GM19455 (cell line): ENCODE data around the gene MVP.

Experiments
- ATAC-seq: cut with Tn5 transposase; IDR thresholded peaks from one replicate; pipeline ENCODE4 v1.9.1; 2021; ENCODE audit not compliant: unreplicated experiment

MVP gene

GRCh38 chr16:29841631-29842030, 21.4 kb downstream of the MVP start:
- no peak for ATAC-seq

GRCh38 chr16:29842732-29843346, 22.6 kb downstream of the MVP start:
- ATAC-seq, result no peak

- ATAC-seq, result no peak
Observed at GRCh38 chr16:29843931-29844330, 23.7 kb downstream of the MVP start.

GRCh38 chr16:29844575-29845331, 24.5 kb downstream of the MVP start:
- no peak for ATAC-seq

- ATAC-seq, result no peak
Observed at GRCh38 chr16:29845656-29846055, 25.4 kb downstream of the MVP start.

- ATAC-seq, result no peak
Observed at GRCh38 chr16:29848420-29849297, 28.4 kb downstream of the MVP start.

- no peak for ATAC-seq
Observed at GRCh38 chr16:29849505-29849904, 29.2 kb downstream of the MVP start.

GRCh38 chr16:29850998-29851397, 30.7 kb downstream of the MVP start:
- ATAC-seq, result no peak

- no peak for ATAC-seq
Observed at GRCh38 chr16:29852654-29853053, 32.4 kb downstream of the MVP start.

- ATAC-seq, result no peak
Observed at GRCh38 chr16:29854520-29855100, 34.3 kb downstream of the MVP start.

- no peak for ATAC-seq
Observed at GRCh38 chr16:29857133-29857760, 37.0 kb downstream of the MVP start.

- no peak for ATAC-seq
Observed at GRCh38 chr16:29858149-29858849, 38.0 kb downstream of the MVP start.

GRCh38 chr16:29858974-29859373, 38.7 kb downstream of the MVP start:
- ATAC-seq, result no peak

GRCh38 chr16:29860218-29860617, 40.0 kb downstream of the MVP start:
- ATAC-seq, result no peak

GRCh38 chr16:29862383-29862883, 42.2 kb downstream of the MVP start:
- ATAC-seq, result peak; percentile 5

GRCh38 chr16:29862884-29863668, 42.8 kb downstream of the MVP start, which contains the start of gene CDIPT:
CDIPT (minus strand) TSS chr16:29863226; CDS start chr16:29862857, 369 bp downstream.
- ATAC-seq, result peak; percentile 82

- no peak for ATAC-seq
Observed at GRCh38 chr16:29863669-29863984, 43.4 kb downstream of the MVP start.

GRCh38 chr16:29864205-29864604, 43.9 kb downstream of the MVP start:
- ATAC-seq, result no peak

GRCh38 chr16:29868396-29869009, 48.2 kb downstream of the MVP start:
- ATAC-seq, result no peak
